ENCODE results near the gene CYP26C1. TPM values are rescaled to one million over a fixed set of nuclear protein-coding genes. Genes with fewer than 3 reads are reported as not detected.
"Not testable (repeated sequence)": the region's sequence is repeated elsewhere in the genome, so short reads cannot be mapped to it uniquely, and the experiment has no call there.

The CYP26C1 gene
- total RNA-seq, 4 donors from 2014 or later = 0.19 to 0.34 TPM; not detected in 2

- TF ChIP-seq CTCF (IDR thresholded peaks at IDR 0.05) = no peak
- no peak for TF ChIP-seq POLR2A (IDR thresholded peaks at IDR 0.05)
- intact Hi-C loops (cut with DNase I) = no loop called here
- Histone ChIP-seq H3K4me3 (no peak overlapping the region), H3K4me1 (no peaks in the 10 kb centered on the region), H3K27me3 (no peaks in the 10 kb centered on the region), H3K27ac (no peak overlapping the region), H3K36me3 (no peaks in the 10 kb centered on the region), H3K9me3 (no peaks in the 10 kb centered on the region)
- no peak for DNase-seq
- 72 to 87% methylated on average over 3 of the region's 3 CpGs for WGBS, 2 donors
These were observed 38.2 kb downstream of the CYP26C1 start for GRCh38 chr10:93098816-93099215.

- no peak for DNase-seq
- Histone ChIP-seq H3K36me3 (no peaks in the 10 kb centered on the region), H3K4me3 (no peak overlapping the region), H3K9me3 (no peaks in the 10 kb centered on the region), H3K27me3 (no peaks in the 10 kb centered on the region), H3K4me1 (no peaks in the 10 kb centered on the region), H3K27ac (no peak overlapping the region)
- WGBS, 2 donors = 72 to 77% methylated on average over 7 of the region's 7 CpGs
- intact Hi-C loops (cut with DNase I) = no loop called here
- no peak for TF ChIP-seq POLR2A (IDR thresholded peaks at IDR 0.05)
- TF ChIP-seq CTCF (IDR thresholded peaks at IDR 0.05) = no peak
These were observed 39.1 kb downstream of the CYP26C1 start for GRCh38 chr10:93099670-93100069.

- 82 to 100% methylated on average over 2 of the region's 3 CpGs for WGBS, 2 donors
- H3K9me3 ChIP-seq; H3K4me1 ChIP-seq; intact Hi-C loops (cut with DNase I); DNase-seq; H3K36me3 ChIP-seq; H3K27ac ChIP-seq; H3K4me3 ChIP-seq; H3K27me3 ChIP-seq: not testable (repeated sequence)
These were observed 40.5 kb downstream of the CYP26C1 start for GRCh38 chr10:93101148-93101547.

- no peaks in the 10 kb centered on the region for H3K9me3 ChIP-seq
These were observed 43.4 kb downstream of the CYP26C1 start for GRCh38 chr10:93103953-93104352.

GRCh38 chr10:93106631-93107072, 46.1 kb downstream of the CYP26C1 start:
- no peak for TF ChIP-seq CTCF (IDR thresholded peaks at IDR 0.05)
- TF ChIP-seq POLR2A (IDR thresholded peaks at IDR 0.05) = no peak
- 73 to 85% methylated on average over 2 of the region's 2 CpGs for WGBS, 2 donors
- no peak for DNase-seq
- no peak overlapping the region for H3K27ac ChIP-seq
- H3K9me3 ChIP-seq = no peaks in the 10 kb centered on the region
- no peaks in the 10 kb centered on the region for H3K36me3 ChIP-seq
- no peaks in the 10 kb centered on the region for H3K4me1 ChIP-seq
- intact Hi-C loops (cut with DNase I) = no loop called here
- H3K27me3 ChIP-seq = no peaks in the 10 kb centered on the region
- no peak overlapping the region for H3K4me3 ChIP-seq

More at GRCh38 chr10:93103953-93104352, 43.4 kb downstream of the CYP26C1 start:
- DNase-seq = no peak
- no peak for TF ChIP-seq CTCF (IDR thresholded peaks at IDR 0.05)
- TF ChIP-seq POLR2A (IDR thresholded peaks at IDR 0.05) = no peak
- 42 to 67% methylated on average over 1 of the region's 1 CpG for WGBS, 2 donors
- H3K36me3 ChIP-seq = no peaks in the 10 kb centered on the region
- H3K4me3 ChIP-seq = no peak overlapping the region
- no peaks in the 10 kb centered on the region for H3K4me1 ChIP-seq
- H3K27ac ChIP-seq = no peak overlapping the region
- no peaks in the 10 kb centered on the region for H3K27me3 ChIP-seq
- intact Hi-C loops (cut with DNase I) = no loop called here
